IPS DF 4.7 (cell line): ENCODE data around the gene RAD51B.

Experiments
- DNase-seq: peaks from one replicate; pipeline ENCODE4 v3.0.0-alpha.2; 2013; ENCODE audit warnings: low spot score; ENCODE audit errors: extremely low read depth

The RAD51B gene

GRCh38 chr14:68625366-68626090 is 805.9 kb downstream of the RAD51B start:
- DNase-seq: no peak

GRCh38 chr14:68626386-68626785 is 806.8 kb downstream of the RAD51B start:
- DNase-seq: no peak

DNA sequence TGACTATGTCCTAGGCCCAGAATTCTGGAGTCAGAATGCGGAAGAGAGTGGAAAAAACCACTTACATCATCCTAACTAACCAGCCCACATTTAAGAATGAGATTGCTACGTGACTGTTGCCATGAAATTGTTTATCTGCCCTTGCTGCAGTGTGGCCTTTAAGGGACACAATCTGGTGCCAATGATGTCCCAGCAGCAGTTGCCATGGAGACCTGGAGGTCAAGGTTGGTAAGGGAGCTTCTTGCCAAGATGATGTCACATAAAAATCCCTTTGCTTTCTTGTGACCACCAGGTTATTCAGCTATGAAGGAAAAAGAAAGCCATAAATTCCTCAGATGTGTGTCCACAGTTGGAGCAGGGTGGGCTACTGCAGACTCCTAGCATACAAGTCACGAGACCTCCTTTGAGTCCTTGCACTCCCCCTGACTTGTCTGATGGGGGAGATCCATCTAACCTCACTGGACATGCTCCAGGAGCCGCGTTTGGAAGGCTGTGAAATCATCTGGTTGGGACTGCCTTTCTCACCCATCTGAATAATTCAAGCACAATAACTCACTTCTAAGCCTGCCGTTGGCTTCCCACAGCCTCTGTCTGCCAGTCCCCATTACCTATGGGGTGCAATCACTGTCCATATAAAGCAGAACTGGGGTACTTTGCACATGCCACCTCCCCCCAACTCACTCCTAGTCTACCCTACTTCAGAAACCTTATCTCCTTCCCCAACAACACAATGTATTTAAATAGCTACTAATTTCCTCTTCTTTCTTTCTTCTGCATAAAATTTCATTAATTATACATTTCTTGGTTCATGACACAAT is 807.7 kb downstream of the RAD51B start:
- no peak for DNase-seq

- DNase-seq: no peak
Measured at GRCh38 chr14:68627868-68628604, 808.5 kb downstream of the RAD51B start.

DNA sequence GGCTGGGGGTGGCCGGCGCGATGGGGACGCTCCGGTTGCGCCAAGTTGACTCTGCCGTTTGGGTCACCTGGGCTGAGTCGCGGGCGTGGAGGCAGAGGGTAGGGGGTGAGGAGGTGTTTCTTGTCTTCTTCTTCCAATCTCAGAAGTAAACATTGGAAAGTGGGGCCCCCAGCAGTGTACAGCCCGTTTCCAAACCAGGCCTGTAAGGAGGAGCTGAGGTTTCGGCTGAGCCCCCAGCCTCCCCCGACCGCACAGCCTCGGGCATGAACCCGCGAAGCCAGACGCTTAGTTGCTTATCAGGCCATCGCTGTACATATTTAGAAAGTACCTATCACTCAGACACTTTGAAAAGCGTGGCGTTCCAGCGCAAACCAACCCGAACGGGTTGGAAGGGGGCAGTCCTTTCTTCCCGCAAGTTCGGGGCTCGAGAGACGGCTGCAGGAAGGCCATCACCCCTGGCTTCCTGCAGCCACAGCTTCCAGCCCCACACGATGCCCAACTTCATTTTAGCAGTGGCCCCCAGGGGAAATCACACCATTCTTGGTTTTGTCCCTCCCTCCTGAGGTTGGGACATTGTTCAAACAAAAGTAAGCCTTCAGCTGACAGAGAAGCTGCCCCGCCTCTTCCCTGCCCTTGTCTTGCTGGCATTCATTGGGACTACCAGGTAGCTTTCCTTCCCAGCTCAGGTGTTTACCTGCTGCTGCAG is 809.2 kb downstream of the RAD51B start:
- DNase-seq: no peak

- DNase-seq: no peak
Measured at GRCh38 chr14:68630081-68630571, 810.5 kb downstream of the RAD51B start.

DNA sequence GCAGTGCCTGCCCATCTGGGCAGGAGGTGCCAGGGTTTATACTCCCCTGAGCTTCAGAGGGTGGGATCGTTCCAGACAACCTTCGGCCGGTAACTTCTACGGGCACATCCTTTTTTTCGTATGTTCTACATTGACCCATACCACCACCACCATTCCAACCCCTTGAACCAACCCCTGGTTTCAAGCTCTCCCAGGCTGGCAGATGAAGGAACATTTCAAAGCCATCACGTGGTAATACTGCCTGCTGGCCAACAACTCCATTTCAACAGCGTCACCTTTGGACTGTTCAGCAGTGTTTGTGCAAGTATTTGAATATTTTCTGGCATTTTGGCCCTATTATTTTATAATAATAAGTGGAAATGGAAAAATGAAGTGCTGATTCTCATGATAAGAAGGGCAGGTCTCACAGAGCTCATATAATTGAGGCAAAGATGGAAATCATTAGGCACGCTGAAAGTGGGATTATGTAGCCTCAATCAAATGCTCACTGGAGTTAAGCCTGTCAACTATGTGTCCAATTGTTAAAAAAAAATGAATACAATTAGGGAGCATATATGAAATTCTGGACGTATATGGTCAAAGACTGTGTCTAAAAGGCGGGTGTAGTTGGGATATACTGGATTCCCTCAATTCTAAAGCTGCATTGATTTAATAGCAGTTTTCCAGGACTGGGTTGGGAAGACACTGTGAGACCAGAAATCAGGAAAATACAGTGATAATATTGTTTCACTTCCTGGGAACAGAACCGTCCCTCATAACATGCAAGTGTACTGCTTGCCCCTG is 811.2 kb downstream of the RAD51B start:
- DNase-seq: no peak

DNA sequence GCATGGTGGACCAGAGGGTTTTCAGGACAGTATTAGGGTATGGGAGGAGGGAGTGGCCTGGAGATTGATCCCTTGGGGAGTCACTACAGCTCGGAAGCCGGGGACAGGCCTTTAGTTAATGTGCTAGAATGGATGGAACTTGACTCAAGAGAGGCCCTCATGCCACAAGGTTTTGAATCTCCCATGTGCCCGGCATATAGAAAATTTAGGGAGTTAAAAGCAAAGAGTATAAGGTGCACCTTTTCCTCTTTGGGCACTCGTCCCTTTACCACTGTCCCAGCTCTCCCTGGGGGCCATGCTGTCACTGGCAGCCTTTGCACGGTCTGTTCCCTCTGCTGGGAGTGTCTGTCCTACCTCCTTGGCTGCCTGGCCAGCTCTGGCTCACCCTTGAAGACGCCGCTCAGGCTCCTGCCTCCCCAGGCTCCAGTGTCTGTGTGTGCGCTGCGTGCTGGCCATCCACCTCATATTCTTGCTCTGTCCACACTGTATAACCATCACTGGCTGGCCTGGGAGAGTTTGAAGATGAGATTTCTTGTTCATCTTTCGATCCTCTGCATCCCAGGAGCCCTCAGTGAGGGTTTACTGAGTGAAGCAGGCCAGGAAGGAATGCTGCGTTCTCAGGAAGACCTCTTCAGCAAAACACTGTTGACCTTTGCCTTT is 811.9 kb downstream of the RAD51B start:
- DNase-seq: no peak

GRCh38 chr14:68632054-68632895 is 812.7 kb downstream of the RAD51B start:
- no peak for DNase-seq

- no peak for DNase-seq
Measured at GRCh38 chr14:68633131-68633991, 813.8 kb downstream of the RAD51B start.

- DNase-seq: no peak
Measured at GRCh38 chr14:68634332-68634731, 814.8 kb downstream of the RAD51B start.

DNA sequence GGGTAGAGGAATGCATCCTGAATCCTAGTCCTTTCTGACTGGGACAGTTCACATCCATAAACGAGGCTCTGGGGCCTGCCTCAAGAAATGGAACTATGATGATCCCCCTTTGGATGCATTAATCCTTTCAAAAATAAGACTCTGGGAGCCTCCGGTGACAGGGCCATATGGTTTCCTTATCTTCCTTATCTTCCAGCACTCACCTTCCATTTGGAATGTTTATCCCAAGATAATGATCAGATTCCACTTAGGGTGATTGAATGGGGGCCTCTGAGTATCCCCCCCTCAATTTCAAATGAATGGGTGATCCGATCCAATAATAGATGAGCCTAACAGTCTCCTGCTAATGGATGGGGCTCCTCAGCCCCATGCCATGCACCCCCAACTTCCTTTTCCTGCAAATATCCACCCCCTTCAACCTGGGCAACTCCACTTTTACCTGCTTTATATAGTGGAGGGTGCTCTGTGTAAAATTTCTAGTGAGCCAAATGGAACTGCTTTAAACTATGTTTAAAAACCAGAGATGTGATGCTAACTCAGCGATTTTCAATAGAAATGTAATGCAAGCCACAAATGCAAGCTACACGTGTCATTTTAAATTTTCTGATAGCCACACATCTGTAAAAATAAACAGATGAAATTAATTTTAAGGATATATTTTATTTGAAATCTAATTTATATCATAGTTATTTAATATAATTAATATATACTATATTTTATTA is 815.5 kb downstream of the RAD51B start:
- DNase-seq: no peak

- DNase-seq: no peak
Measured at GRCh38 chr14:68636597-68636996, 817.0 kb downstream of the RAD51B start.

DNA sequence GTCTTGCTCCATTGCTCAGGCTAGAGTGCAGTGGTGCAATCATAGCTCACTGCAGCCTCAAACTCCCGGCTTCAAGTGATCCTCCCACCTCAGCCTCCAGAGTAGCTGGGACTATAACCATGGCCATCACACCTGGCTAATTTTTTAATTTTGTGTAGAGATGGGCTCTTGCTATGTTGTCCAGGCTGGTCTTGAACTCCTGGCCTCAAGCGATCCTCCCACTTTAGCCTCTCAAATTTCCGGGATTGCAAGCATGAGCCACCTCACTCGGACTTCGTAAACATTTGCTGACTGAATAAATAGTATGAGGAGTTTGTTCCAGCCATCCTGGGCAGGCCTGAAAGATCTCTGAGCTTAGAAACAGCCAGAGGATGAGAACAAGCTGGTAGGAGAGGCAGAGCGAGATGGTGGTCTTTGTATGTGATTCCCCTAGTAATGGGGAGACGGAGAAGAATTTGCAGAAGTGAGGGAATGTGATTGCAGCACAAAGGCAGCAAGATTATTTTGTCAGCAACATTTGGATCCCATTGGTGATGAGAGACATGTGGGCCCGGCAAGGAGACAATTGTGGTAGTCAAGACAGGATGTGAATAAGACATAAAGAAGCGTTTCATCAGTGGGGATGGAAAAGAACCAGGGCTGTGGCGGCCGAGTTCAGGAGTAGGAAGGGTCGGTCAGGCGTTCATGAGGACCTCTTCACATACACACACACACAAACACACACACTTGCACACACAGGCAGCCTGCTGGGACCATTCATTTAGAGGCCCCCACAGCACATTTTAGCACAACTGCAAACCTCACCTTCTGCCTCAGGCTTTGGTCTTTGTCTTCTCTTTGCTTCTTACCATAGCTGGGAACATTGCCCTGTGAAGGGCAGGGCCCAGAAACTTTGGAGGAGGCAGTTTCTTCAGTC is 817.8 kb downstream of the RAD51B start:
- DNase-seq: no peak

DNA sequence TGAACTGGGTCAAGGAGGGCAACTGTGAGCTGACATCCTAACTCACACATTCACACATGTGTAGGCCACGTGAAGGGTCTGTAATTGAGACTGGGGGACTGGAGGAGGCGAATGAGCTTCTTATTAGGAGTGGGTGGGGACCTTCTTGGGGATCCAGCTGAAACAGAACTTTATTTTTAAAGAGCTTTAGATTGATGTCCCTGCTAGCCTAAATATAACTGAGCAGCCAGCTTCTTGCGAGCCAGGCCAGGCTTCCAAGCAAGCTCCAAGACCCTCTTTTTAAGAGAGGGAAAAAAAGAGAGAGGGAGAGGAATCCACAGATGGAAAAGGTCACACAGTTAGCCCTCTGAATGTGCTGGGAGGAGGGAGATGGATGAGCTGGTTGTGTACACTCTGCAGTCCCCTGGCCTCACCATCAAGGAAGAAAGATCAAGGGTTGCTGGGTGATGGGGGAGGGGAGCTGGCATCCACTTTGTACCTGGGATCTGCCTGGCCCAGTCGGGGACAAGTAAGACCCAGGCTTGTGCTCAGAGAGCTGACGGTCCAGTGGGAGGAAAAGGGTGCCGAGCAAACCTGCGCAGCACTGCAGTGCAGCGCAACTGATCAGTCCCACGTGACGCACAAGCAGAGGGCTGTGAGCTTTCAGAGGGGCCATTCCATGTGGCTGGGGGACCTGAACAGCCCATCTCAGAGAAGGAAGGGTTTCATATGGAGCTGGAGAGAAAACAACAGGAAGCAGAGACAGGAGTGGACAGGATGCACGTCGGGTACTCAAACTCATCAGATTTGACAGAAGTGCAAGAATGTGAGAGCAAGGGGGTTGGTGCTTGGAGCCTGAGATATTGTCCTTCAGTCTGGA is 818.8 kb downstream of the RAD51B start:
- DNase-seq: no peak
